GM18951 (cell line): ENCODE data around the gene UBN1.
"Not testable (repeated sequence)": the region's sequence is repeated elsewhere in the genome, so short reads cannot be mapped to it uniquely, and the experiment has no call there.

Experiments used
- POLR2A ChIP-seq: IDR thresholded peaks from 4 replicates; pipeline ENCODE4 v1.6.1; 2011; ENCODE audit warnings: mild to moderate bottlenecking; ENCODE audit not compliant: insufficient read length, insufficient read depth; ENCODE audit errors: extremely low read depth
- in situ Hi-C: fragments of 300-500 bp; cut with MboI; formaldehyde crosslinking; loops from one replicate; pipeline ENCODE4 v1.12.0; 2022; ENCODE audit warnings: low sequenced_read_pairs, mixed read lengths, inconsistent platforms; ENCODE audit not compliant: unreplicated experiment

UBN1 gene

GRCh38 chr16:4890686-4891085 lies 43.4 kb downstream of the UBN1 start:
- in situ Hi-C loops: no loop called here

GRCh38 chr16:4891097-4891885 lies 44.0 kb downstream of the UBN1 start:
- no peak for TF ChIP-seq POLR2A
- in situ Hi-C loops: no loop called here

More at GRCh38 chr16:4890686-4891085, 43.4 kb downstream of the UBN1 start:
- no peak for TF ChIP-seq POLR2A

DNA sequence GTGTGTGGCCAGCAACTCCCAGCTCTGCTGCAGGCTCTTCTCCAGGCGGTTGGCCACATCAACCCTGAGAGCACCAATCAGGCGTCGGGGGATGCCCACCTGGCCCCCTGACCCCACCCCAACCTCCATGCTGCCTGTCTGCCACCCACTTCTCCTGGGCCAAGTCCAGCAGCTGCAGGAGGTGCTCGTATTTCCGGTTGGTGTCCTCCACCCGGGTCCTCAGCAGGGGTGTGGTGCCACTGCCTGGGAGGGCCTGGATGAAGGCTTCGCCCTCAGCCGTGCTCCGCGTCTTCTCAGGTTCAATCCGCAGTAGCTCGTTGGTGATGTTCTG lies 44.6 kb downstream of the UBN1 start:
- in situ Hi-C loops: no loop called here
- TF ChIP-seq POLR2A: no peak

DNA sequence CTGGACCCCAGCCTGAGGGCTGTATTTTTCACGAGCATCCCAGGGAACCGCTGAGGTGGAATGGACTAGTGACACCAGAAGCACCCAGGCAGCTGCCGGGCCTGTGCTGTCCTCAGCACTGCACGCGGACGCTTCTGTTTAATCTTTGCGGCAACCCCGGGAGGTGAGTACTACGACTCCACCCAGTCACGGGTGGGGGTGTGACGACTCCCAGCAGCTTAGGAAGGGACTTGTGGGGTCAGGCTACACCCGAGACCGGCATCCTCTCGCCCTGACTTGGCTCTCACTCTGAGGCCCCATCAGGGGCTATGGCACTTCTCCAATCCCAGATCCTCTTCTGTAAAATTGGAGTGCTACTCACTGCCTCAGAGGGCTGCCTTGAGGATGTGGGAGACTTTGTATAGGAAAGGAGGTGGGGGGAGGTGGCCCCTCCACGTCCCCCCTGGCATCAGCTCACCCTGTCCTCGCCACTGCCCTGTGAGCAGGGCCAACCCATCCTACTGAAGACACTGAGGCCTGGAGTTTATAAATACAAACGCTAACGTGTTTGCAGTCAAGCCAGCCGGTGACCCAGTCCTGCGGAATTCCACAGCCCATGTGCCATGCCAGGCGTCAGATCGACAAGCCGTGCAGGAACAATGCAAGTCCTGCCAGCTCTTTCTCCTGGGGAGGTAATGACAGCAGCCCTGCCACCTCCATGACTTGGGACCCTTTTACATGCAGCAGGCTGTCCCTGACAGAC lies 45.3 kb downstream of the UBN1 start:
- in situ Hi-C loops: no loop called here

DNA sequence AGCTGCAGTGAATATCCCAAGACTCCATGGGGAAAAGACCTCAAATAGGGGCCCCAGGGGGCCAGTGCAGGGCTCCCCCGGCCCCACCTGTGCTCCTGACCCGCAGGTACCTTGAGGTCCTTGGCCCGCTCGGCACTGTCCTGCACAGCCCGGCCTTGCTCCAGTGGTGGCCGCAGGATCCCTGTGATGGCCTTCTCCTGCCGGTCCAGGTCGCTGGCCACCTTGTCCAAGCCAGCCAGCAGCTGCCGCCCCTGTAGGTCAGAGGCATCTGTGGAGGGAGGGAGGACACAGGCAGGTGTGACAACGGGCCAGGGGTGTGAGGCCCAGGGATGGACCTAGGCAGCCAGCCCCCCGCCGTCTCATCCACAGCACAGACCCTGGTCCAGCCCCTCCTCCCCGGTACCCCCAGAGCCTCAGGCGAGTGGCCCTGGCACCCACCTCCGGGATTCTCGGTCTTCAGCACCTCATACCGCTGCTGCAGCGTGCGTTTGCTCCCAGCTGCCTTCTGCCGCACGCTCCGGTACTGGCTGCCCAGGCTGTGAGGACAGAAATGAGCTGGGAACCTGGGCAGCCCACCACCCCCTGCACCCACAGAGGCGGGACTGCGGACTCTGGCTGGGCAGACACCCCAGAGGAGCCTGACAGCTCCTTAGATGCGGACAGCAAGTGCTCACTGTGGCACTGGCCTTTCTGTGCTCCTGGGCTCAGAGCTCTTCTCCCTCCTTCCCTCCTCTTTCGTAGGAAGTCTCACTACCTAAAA lies 46.0 kb downstream of the UBN1 start:
- no peak for TF ChIP-seq POLR2A
- in situ Hi-C loops: no loop called here

More for the DNA sequence above, 45.3 kb downstream of the UBN1 start:
- TF ChIP-seq POLR2A: no peak

- no peak for TF ChIP-seq POLR2A
- in situ Hi-C loops: no loop called here
These were observed 47.2 kb downstream of the UBN1 start for GRCh38 chr16:4894276-4895150.

DNA sequence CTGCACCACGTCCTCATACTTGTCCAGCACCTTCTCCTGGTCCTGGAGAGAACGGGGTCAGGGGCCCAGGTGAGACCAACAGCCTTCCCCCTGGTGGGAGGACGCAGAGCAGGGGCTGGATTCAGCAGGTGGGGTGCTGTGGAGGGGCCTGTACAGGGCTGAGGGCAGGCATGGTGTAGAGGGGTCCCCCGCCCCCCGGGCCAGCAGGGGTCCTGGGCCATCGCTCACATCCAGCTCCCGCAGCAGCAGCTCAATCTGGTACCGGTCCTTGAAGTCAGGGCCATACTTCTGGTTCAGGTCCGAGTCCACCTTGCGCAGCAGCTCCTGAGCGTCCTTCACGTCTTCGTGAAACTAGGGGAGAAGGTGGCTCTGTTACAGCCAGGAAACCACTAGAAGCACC lies 48.1 kb downstream of the UBN1 start:
- in situ Hi-C loops: no loop called here
- no peak for TF ChIP-seq POLR2A

DNA sequence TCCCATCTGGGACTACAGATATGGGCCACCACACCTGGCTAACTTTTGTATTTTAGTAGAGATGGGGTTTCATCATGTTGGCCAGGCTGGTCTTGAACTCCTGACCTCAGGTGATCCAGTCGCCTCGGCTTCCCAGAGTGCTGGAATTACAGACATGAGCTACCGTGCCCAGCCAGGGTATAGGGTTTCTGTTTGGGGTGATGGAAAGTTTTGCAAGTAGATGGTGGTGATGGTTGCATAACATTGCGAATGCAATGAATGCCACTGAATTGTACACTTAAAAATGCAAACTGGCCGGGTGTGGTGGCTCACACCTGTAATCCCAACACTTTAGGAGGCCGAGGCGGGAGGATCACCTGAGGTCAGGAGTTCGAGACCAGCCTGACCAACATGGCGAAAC lies 49.5 kb downstream of the UBN1 start:
- in situ Hi-C loops: not testable (repeated sequence)

DNA sequence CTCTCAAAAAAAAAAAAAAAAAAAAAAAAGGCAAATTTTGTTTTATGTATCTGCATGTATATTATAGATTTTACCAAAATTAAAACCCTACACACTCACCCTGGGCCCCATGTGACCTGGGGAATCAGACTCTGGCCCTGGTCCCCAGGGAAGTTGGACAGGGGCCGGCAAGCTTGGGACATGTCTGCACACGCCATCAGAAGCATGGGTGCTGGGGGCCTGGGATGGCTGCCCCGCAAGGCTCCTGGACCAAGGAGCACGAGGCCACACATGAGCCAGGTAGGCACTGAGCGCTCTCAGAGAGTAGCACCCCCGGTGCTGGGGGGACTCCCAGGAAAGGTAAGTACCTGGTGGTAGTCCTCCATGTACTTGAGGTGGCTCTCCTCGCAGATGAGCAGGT lies 50.0 kb downstream of the UBN1 start:
- TF ChIP-seq POLR2A: no peak
- in situ Hi-C loops: no loop called here

- TF ChIP-seq POLR2A: no peak
- in situ Hi-C loops: no loop called here
These were observed 51.7 kb downstream of the UBN1 start for GRCh38 chr16:4898811-4899473.

DNA sequence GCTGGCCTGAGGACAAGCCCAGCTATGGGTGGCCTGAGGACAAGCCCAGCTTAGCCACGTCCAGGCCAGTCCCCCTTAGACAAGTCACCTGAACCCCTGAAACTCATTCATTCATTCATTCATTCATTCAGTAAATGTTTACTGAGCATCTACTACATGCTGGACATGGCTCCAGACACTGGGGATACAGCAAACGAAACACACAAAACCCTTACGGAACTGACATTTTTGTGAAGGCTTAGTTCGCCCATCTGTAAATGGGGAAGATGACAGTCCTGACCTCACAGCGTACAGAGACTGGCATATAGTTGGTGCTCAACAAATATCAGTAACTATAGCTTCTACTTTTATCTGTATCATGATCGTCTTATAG lies 52.2 kb downstream of the UBN1 start:
- no peak for TF ChIP-seq POLR2A
- in situ Hi-C loops: no loop called here

DNA sequence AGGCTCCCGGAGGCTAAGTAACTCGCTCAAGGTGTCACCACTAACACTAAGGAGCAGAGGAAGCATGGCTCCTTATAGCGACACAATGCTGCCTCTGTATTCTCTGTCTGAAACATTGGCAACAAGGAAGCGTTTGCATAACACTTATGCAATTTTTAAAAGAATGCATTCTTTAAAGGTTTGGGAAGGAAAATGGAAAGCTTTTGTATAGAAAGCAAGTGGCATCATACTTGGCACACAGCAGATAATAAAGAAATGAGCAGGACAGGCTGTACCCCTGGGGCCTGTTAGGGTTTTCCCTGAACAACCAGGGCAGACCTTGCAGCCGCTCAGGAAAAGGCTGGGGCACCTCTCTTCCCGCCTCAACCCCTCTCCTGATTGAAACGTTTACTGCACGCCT lies 52.8 kb downstream of the UBN1 start:
- in situ Hi-C loops: no loop called here
- no peak for TF ChIP-seq POLR2A
